GM18517 (cell line): ENCODE data around the gene SEC16B.

ENCODE experiments used
- ATAC-seq: cut with Tn5 transposase; IDR thresholded peaks from one replicate; pipeline ENCODE4 v1.9.1; 2021; ENCODE audit warnings: mild to moderate bottlenecking, moderate library complexity; ENCODE audit not compliant: unreplicated experiment

Gene SEC16B

DNA sequence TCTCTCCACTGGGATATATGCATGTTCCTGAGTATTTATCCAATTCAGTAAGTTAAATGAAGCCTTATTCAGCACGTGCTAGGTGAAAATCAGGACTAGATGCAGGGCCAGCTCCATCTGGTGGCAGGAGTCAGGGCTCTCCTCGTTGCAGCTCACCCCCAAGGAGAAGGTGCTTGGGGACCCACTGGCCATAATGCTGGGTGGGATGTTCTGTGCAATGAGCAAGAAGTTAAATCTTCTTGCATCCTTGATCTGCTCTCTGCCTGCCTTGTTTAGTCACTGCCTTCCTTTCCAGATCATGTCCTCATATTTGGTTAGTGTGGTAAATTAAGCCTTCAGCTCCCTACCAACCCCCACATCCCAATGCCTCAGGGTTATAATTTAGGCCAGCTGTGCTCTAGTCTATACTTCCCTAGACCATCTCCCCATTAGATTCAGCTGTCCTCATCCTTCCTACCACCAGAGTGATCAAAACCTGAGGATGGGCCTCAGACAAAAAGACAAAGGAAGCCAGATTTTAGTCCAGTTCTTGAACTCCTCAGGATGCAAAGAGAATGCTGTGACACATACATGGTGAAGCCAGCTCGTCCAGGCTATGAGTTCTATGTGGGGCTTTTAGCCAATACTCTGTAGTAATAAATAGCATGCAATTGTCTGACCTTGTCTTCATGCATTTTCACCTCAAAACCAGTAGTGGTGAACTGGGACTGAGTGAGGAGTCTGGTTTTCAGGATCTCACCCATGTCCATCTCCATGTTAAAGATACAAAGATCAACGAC is 55.9 kb downstream of the SEC16B start:
- no peak for ATAC-seq

GRCh38 chr1:177912991-177913390 is 56.9 kb downstream of the SEC16B start:
- no peak for ATAC-seq

DNA sequence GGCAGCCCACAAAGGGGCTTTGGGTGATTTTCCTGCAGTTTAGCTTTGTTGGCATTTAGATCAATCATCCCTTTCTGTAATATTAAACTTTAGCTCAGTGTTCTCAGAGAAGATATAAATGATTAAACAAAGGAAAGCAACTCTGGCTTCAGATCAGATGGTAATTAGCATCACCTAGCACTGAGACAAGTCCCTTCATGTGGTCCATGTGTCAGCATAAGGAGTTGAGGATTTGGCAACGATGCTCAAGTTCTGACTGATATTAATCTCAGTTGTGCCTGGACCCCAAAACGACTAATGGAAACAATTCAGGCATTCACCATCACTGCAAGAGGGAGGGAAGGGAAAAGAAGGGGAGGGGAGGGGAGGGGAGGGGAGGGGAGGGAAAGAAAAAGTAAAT is 60.4 kb downstream of the SEC16B start:
- no peak for ATAC-seq

GRCh38 chr1:177907000-177907399 is 62.9 kb downstream of the SEC16B start:
- ATAC-seq: no peak

GRCh38 chr1:177905686-177906085 is 64.2 kb downstream of the SEC16B start:
- ATAC-seq: no peak

GRCh38 chr1:177902266-177902665 is 67.6 kb downstream of the SEC16B start:
- ATAC-seq: no peak

GRCh38 chr1:177897998-177898654 is 71.7 kb downstream of the SEC16B start:
- no peak for ATAC-seq

- ATAC-seq: no peak
Observed at GRCh38 chr1:177897281-177897997, 72.4 kb downstream of the SEC16B start.
